ENCODE measurements around the gene CREB1.

GRCh38 chr2:207601774-207602173, 72.0 kb downstream of the CREB1 start:
- no peak for TF ChIP-seq POLR2A (IDR thresholded peaks at IDR 0.05)
- no peak for TF ChIP-seq CTCF (IDR thresholded peaks at IDR 0.05)

Data from adrenal gland (tissue), 5 donors.